Activated CD4-positive, alpha-beta T cell treated with anti-CD3 and anti-CD28 coated beads, Interleukin-2, Interleukin-4, amounts not matched to agents 100 ng/mL and 50 ng/mL, durations not matched to agents 16 hours and 8 hours (primary cell): ENCODE data around the gene FZD7.

Source experiments
- DNase-seq: peaks from one replicate; pipeline ENCODE4 v3.0.0-alpha.2; 2020; ENCODE audit warnings: low spot score

FZD7 gene

DNA sequence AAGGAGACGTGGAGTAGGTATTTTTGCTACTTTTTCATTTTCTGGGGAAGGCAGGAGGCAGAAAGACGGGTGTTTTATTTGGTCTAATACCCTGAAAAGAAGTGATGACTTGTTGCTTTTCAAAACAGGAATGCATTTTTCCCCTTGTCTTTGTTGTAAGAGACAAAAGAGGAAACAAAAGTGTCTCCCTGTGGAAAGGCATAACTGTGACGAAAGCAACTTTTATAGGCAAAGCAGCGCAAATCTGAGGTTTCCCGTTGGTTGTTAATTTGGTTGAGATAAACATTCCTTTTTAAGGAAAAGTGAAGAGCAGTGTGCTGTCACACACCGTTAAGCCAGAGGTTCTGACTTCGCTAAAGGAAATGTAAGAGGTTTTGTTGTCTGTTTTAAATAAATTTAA, 3.4 kb downstream of the FZD7 start:
- DNase-seq: no peak

DNA sequence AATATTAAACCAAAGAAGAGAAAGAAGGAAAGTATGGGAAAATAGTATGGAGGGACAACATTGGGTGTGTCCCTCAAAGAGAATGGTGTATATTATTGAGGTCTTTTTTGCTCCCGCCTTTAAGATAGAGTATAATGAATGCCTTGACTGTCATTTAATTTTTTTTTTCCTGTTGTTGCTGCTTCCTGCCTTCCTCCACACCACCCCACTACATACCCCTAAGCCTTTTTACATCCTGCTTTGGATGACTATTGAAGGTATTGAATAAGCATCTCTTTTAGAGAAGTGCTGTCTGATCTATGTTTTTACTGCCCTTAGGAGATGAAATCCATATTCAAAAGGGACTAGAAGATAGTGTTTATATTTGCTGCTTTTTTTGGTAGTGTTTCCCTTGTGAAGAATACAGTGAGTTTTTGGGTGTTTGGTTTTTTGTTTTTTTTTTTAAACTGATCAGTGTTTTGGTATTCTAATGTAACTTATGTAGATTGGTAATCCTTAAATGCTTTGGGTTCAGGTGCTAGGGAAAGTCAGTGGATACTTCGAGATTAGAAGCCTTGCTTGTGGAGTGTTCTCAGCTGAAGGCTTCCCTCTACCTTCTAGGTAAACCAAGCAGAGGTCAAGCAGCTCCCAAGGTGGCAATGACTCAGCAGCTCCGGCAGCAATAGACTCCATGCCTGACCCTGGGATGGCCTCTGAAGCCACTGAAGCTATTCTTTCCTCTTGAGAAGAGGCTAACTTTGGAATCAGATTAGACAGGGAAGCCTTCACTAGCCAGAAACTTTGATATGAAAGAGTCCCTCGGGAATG, 5.0 kb downstream of the FZD7 start:
- DNase-seq: no peak

DNA sequence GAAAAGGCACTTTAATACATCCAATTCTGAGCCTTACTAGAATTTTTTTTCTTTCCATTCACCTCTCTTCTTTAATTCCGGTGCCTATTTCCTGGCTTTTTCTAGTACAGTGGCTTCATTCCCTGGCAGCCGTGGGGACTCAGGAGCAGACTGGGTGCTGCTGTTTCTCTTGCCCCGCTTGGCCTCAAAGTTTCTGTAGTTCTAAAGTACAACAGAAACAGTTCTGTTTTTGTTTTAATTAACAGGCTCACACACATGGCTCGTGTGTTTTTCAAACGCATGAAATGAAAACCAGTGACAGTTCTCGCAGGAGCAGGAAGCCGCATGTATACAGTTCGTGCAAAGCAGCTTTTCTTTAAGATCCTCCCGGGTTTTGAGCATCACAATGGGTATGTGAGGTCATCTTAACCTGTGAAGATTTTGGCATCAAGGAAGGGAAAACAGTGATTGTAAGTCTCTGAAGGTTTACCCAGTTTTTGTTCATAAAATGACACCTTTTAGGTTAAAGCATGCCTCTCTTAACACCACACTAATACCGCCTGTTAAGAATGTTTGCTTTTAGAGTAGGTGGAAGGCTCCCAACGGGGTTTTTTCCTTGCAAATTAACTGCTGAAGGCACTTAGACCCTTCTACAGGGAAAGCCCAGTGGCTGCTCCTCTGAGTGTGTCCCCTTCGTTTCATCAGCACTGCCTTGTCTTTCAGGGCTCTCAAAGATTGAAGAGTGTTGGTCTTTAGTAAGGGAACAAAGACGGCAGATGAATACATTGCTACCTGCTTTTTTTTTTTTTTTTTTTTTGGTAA, 5.8 kb downstream of the FZD7 start:
- DNase-seq: no peak

DNA sequence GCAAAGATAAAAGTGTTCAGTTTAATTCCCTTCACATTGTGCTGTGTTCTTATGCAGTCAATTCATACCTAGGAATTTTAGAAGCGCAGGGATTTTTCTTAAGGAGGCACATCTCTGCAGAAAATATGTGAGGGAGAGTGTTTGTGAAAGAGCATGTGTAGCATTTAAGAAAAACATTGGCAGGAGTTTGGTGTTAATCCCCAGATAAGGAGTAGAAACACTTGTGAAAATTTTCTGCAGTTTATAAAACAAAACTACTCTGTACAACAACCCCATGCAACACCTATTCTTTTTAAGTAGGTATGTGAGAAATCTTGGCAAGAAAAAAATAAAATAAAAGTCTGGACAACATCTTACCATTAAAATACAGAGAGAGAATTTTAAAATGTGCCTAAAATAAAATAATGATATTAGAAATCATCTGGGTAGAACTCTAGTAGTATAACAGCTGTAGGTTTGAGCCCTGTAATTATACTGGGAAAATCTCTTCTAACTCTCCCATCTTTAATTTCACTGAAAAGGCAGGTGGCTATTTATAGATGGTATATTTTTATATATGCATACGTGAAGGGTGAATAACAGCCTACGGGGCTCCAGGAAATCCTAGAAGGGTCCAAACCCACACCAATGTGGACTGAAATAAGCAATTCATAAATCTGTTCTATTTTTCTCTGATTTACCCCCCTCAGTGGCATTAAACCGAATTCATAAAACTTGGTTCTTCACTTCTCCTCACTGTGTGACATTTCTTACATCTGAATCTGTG, 6.6 kb downstream of the FZD7 start:
- no peak for DNase-seq

DNA sequence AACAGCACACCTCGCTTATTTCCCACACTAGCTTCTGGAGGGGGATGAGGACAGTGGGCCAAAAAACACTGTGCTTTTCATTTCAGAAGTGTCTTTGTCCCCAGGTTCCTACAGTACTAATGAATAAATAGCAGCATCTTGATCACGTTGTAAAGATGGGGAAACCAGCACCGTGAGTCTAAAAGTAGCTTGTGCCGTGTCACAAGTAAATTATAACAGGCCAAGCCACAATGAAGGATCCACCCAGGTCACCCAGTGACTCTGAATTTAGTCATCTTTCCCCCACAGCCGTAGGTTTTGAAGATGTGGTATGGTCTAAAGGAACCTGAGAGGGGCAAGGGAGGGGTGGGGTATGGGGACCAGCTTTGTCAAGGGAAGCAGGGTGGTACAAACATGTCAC, 8.8 kb downstream of the FZD7 start:
- DNase-seq: no peak

DNA sequence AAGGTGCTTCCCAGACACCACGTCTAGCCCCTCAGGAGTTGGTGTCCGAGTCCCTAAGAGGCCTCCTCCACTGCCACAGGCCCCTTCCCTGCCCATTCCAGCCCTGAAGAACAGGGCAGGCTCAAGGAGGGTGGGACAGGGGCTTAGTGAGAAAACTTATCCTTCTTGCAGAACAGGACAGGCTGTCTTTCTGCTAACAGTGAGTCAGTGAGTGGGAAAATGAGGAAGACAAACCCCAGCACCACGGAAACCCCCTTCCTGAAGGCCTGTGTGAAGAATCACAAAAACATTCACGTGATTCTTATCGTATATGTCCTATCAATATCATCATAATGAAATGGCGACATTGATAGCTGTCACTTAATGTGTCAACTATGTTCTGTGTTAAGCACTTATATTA, 9.8 kb downstream of the FZD7 start:
- no peak for DNase-seq

DNA sequence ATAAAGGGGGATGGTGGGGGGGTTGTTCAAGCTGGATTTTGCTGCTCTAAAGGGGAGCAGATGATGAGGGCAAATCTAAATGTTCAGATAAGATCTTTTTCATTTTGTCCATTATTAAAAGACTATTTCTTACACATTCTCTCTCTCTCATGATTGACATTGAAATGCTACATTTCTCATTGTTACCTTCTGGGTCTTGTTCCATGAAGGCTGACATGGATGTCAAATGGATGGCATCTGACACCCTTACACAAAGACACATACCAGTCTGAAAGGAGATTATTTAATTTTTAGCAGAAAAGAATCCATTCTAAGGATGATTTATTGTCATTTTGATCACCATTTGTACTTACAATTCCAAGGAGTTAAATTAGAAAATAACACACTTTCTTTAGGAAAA, 11.1 kb downstream of the FZD7 start:
- no peak for DNase-seq

DNA sequence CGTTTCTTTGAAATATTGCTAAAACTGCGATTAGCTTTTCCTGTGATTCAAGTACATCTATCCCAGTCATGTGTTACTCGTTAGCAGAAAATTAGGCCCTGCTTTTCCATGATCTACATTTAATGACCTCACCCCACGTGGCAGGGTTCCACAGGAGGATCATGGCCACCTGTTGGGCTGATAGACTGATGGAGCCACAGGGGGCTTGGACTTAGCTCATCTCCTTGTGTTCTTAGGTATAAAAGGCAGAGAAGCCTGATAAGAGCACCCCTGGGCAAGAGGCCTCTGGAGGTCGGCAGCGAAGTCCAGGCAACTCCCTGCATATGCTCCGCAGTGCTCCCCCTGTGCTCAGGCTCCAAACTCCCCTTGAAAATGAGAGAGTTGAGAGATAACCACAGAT, 12.9 kb downstream of the FZD7 start:
- no peak for DNase-seq

DNA sequence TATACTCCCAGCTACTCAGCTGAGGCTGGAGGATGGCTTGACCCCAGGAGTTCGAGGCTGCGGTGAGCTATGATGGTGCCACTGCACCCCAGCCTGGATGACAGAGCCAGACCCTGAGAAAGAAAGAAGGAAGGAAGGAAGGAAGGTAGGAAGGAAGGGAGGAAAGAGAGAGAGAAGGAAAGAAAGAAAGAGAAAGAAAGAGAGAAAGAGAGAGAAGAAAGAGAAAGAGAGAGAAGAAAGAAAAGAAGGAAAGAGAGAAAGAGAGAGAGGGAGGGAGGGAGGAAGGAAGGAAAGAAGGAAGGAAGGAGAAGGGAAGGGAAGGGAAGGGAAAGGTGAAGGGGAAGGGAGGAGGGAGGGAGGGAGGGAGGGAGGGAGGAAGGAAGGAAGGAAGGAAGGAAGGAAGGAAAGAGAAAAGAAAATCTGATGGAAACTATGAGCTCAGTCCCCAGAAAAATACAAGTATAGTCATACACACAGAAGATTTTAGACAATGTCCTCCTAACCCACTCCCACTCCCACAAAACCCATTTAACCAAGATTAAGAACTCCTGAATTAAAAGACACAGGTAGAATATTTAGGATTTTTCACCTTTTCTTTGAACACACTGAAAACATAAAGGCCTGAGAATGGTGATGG, 15.6 kb downstream of the FZD7 start:
- no peak for DNase-seq

DNA sequence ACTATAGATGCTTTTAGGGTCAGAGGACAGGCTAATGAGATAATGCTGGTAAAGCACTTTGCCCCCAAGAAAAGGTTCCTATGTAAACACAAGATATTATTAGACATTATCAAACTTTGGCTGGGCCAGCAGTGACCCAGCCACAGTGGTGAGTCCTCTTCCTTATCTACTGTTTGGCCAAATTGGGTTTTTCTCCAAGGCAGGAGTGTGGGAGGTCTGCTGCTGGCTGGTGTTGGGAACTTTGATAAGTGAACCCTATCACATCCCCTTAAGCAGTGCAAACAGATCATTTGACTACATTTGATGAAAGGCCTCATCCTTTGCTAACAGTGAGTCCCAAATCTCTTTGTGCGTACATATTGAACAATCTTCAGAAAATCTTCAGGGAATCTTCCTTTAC, 16.2 kb downstream of the FZD7 start:
- DNase-seq: no peak

DNA sequence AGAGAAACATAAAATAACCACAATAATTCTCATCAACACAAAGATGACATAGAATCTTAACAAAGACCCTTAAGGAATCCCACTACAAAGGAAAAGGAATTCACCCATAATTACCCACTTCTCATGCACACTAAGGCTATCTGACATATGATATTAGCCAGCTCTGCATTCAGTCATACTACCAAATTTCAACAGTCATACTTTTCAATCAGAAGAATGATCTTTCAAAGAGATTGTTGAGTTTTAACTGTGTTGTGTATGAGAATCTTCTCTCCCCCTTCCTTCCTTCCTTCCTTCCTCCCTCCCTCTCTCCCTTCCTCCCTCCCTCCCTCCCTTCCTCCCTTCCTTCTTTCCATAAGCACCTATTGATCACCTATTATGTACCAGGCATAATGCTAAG, 17.0 kb downstream of the FZD7 start:
- no peak for DNase-seq

DNA sequence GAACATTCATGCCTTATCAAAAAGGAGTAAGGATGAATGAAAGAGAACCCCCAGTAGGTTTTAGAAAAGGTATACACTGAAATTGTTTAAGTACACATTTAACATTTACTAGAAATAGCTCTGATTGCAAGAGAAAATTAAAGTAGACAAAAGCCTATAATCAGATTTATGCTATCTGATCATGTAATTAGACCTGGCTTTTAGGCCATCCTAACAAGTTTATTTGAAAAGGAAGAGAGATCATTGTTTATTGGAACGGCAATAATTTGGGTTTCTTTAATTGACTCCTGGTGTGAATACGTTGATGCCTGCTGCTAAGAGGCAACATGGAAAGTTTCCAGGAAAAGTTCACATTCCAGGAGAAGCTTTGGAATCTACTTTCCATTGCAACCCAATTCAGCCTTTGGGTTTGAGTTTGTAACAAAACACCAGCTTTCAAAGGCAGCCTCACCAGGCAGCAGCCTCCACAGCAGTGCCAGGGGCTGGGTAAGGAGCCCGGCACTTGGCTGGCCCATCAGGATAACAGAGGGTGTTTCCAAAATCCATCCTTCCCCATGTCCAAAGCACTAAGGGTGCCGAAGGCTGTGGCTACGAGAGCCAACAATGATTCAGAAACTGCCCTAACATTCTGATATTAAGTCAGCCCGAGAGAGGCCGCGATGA, 18.0 kb downstream of the FZD7 start:
- no peak for DNase-seq

DNA sequence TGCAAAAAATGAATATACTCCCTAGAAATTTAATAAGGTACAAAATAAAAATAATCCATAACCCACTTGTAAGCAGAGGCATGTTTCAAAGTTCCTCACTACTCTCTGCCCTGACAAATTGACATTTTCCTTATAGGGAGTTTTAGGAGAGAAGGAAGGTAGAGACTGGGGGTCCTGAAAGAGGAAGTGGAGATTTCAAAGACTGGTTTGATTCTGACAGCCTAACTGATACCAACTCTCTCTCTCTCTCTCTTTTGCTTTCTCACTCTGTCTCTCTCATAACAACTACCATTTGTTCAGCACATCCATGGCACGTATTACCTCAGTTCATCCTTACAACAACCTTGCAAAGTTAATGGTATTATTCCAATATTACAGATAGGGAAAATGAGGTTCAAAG, 18.6 kb downstream of the FZD7 start:
- DNase-seq: no peak

DNA sequence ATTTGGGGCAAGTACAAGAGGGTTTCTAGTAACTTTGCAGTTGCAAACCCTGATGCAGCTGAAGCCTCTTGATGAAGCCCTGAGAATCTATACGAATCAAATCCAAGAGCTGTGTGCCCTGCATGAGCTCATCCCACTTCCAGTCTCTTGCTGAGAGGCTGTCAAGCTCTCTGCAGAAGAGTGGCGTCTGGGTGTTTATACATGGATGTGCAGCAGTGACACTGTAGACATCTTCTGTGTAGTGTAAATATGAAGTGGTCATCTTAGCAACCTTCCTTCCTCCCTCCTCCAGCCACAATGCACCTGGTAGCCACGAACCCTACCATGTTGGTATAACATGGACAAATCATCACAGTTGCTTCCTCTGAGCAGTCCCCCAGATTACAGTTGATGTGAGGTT, 21.0 kb downstream of the FZD7 start:
- no peak for DNase-seq

DNA sequence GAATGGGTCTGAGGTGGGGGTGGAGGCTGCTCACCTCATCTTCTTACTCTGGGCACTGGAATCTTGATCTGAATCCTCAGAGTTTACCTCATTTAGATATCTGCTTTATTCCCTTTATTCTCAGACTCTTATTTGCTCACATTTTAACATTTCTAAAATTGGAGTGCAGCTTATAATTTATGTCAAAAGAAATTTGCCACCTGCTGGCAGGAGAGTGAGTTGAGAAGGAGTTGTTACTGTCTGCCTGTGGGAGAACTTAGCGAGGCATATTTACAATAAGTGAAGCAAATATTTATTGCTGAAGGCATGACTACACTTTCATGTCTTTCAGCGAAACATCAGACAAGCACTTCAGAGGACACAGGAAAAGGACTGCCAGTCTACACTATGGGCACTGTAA, 23.0 kb downstream of the FZD7 start:
- no peak for DNase-seq

DNA sequence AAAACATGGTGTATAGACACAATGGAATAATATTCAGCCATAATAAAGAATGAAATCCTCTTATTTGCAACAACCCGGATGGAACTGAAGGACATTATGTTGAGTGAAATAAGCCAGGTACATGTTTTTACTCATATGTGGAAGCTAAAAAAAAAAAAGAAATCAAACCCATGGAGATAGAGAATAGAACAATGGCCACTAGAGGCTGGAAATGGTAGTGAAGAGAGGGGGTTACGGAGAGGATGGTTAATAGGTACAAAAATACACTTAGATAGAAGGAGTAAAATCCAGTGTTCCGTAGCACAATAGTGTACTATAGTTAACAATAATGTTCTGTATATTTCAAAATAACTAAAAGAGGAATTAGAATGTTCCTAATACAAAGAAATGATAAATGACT, 26.6 kb downstream of the FZD7 start:
- DNase-seq: no peak

DNA sequence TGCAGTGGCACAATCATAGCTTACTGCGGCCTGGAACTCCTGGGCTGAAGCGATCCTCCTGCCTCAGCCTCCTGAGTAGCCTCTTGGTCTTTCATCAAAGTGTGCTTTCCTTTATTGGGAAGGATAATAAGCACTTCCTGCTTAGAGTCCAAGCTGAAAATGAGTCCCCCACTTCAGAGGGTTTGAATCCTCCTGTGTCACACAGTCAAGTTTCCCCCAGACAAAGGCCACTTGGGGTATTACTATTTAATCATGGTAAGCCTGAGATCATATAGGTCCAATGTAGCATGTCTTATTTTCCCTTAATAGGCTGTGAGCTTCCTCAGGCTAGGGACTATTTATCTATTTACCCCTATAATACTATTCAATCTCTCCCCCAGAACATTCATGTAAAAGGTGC, 28.0 kb downstream of the FZD7 start:
- DNase-seq: no peak

DNA sequence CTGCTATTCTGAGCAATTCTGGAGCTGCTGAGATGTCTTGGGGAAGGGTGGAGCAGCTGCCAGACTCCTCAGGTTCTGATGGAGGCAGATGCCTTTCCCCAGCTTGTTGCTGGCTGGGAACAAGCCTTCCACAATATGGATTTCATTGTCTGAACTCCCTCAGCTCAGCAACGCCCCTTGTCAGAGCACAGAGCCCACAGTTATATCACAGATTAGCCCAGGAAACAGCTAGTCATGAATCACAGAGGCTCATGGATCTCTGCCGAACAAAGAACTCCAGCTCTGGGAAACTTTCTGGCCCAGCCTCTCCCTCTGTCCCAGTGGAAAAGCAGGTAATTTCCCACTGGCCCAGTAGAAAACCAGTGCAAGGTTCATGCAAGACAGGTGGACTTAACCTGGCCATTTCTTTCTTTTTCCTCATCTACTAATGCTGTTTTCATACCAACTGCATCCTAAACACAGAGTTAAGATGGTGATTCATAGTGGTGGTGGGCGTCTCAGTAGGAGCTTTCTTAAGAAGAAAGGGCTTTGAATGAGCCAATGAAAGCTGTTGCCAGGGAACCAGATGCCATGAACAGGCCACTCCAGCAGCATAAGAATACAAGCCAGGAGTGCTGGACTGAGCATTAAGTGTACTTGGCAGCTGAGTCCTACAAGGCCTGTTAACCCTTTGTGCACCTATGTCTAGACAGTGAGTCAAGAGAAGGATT, 30.7 kb downstream of the FZD7 start:
- DNase-seq: no peak

DNA sequence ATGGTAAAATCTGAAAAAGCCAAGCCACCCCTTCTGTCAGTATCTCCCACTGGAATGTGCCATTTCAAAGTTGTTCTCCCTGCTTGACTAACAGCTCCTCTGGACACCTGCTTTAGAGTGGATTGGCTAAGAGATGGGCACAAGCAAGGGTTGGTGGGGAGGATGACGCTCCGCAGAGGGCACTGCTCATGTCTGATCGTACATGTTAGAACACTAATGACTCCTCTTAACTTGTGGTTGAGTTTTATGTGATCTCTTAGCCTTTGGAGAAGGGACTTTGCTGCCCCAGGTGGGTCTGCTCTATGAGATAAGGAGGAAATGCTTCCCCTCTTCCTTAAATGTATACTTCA, 31.2 kb downstream of the FZD7 start:
- DNase-seq: no peak

DNA sequence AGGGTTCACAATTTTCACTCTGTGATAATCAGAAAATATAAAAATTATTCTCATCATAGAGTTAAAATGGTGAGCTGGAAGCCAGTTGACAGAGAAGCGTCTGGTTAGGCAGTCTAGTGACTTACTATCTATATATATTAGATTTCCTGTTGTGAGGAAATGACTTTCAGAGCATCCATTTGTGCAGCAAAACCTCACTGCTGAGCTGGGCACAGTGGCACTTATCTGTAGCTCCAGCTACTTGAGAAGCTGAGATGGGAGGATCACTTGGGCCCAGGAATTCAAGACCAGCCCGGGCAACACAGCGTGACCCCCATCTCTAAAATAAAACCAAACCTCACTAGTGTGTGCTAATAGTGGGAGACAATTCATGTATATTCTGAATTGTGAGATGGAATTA, 32.2 kb downstream of the FZD7 start:
- DNase-seq: no peak

DNA sequence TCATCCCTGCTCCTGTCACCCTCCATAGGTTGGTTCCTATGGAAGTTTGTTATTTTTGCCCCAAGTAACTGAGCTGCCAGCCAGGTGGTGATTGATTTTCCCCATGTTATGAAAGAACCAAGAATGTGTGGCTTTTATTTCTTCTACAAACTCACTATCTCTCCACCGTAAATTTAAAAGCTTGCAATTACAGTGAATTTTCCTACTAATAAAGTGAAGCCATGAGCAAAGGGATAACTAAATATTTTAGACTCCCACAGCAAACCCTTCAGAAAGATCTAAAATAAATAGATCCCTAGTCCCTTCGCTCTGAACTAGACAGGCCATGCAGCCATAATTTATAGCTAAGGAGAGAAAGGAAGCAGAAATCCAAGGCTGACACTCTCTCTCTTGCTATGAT, 33.2 kb downstream of the FZD7 start:
- no peak for DNase-seq
